Measurements from ENCODE around the gene VAMP4.
A peak's percentile ranks its signal among the peaks of the same experiment; 100 is the strongest.
"Not testable (repeated sequence)": the region's sequence is repeated elsewhere in the genome, so short reads cannot be mapped to it uniquely, and the experiment has no call there.

VAMP4 gene

GRCh38 chr1:171707583-171707982, 34.3 kb downstream of the VAMP4 start:
- FAIRE-seq (no peak), DNase-seq (ENCODE audit: insufficient read length, low spot score) (no peak)

- DNase-seq (ENCODE audit: insufficient read length, low spot score) (no peak), FAIRE-seq (no peak)
These were observed 39.3 kb downstream of the VAMP4 start for GRCh38 chr1:171702598-171702997.

- no peak for FAIRE-seq
- DNase-seq (ENCODE audit: insufficient read length, low spot score) = no peak
These were observed 42.3 kb downstream of the VAMP4 start for GRCh38 chr1:171699531-171699930.

DNA sequence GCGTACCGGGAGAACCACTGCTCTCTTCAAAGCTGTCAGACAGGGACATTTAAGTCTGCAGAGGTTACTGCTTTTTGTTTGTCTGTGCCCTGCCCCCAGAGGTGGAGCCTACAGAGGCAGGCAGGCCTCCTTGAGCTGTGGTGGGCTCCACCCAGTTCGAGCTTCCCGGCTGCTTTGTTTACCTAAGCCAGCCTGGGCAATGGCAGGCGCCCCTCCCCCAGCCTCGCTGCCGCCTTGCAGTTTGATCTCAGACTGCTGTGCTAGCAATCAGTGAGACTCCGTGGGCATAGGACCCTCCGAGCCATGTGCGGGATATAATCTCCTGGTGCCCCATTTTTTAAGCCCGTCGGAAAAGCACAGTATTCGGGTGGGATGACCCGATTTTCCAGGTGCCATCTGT, 46.1 kb downstream of the VAMP4 start:
- not testable (repeated sequence) for DNase-seq (ENCODE audit: insufficient read length, low spot score); FAIRE-seq

- not testable (repeated sequence) for DNase-seq (ENCODE audit: insufficient read length, low spot score); FAIRE-seq
These were observed 48.3 kb downstream of the VAMP4 start for GRCh38 chr1:171693541-171693940.

- FAIRE-seq = no peak
- no peak for DNase-seq (ENCODE audit: insufficient read length, low spot score)
These were observed 58.0 kb downstream of the VAMP4 start for GRCh38 chr1:171683870-171684269.

GRCh38 chr1:171680339-171680738, 61.5 kb downstream of the VAMP4 start:
- FAIRE-seq (no peak), DNase-seq (ENCODE audit: insufficient read length, low spot score) (no peak)

DNA sequence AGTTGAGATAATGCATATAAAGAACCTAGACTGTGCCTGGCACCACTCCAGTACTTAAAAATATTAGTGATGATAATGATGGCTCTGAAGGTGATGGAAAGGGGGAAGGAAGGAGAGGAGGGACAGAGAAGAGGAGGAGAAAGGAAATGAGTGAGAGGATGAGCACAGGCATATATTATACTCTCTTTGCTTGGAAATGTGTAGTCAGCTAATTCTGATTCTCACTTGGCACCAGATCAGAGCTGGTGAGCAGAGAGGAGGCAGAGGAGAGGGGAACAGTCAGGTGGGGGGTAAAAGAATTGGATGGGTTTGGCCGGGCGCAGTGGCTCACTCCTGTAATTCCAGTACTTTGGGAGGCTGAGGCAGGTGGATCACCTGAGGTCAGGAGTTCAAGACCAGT, 65.0 kb downstream of the VAMP4 start:
- FAIRE-seq = no peak

DNA sequence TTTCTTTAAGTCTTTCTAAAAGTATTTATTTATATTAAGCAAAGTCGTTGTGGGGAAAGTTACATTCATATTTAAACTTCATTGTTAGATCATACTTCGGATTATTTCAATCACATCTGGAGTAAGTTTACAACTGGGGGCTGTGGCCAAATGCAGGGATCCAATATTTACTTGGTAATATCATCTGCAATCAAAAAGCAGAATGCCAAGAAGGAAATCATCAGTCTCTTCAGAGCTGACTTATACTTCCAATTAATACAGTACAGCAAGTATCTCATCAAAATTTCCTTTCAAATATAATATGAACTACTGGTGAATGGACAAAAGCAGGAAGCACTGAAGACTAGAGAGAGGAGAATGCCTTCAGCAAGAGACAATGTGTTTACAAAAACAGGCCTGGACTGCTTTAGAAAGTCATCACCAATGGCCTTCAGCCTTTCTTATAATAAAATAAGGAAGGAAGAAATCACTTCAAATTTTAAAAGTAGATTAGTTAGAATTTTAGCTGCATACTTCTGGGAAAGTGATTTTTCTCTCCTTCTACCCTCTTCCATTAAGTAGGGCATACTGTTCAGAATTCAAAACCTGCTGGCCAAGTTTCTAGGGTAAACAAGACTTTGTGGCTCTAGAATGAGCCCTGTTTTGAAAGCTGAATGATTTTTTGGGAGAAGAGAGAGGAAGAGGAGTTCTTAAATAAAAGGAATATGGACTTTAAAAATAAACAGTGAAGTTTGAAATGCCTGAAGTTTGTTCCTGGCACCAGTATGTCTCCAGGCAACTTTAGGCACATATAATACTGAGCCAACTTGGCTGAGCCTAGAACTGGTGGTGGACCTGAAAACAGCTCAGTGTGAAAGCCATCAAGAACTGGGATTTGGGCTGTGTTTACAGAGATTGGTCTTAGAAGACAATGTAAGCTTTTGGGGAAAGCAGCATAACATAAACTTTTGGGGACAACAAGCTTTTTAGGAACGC, 67.1 kb downstream of the VAMP4 start:
- FAIRE-seq = no peak
- no peak for DNase-seq (ENCODE audit: insufficient read length, low spot score)

More for the DNA sequence above, 65.0 kb downstream of the VAMP4 start:
- no peak for DNase-seq (ENCODE audit: insufficient read length, low spot score)

DNA sequence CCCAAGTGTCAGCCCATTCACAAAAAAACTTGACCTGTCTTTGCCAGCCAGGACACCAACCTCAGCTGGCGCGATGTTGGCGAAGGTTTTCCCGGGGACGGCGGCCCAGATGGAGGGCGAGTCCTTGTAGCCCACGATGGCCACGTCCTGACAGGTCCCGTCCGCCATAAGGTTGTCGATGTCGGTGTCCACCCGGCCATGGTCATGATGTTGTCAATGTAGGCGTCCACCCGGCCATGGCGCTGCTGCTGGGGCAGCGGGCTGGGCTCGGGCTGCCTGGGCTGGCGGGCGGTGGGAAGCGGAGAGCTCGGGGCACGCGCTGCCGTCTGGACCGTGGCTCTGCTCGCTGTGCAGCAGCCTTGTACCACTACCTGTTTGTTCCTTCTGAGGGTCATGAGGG, 71.1 kb downstream of the VAMP4 start:
- FAIRE-seq (no peak), DNase-seq (ENCODE audit: insufficient read length, low spot score) (no peak)

- no peak for DNase-seq (ENCODE audit: insufficient read length, low spot score)
- no peak for FAIRE-seq
These were observed 73.5 kb downstream of the VAMP4 start for GRCh38 chr1:171668372-171668771.

DNA sequence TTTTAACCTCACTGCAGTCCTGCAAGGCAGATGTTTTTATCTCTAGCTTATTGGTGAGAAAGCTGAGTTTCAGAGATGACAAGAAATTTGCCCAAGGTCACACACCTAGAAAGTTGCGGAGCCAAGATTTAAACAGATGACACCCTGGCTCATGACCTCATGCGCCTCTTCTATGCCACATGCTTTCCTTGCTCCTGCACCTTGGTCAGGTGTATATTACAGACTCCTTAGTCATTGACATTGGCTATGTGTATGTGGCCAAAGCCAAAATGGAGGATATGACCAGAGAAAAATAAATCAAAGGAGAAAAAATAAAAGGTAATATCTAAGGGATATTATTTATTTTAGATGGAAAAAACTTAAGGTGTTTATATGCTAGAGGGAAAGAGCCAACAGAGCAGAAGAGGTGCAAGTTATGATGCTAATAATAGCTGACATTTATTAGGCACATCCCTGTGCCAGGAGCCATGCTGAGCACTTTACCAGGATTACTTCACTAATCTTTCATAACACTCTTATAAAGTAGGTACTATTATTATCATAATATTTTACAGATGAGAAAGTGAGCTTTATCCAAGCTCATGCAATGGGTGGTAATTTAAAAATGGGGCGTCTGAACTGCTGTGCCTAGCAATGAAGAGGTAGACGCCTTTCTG, 75.6 kb downstream of the VAMP4 start:
- FAIRE-seq = no peak

GRCh38 chr1:171664976-171665375, 76.9 kb downstream of the VAMP4 start:
- FAIRE-seq (no peak), DNase-seq (ENCODE audit: insufficient read length, low spot score) (no peak)

More for the DNA sequence above, 75.6 kb downstream of the VAMP4 start:
- no peak for DNase-seq (ENCODE audit: insufficient read length, low spot score)

- FAIRE-seq (no peak), DNase-seq (ENCODE audit: insufficient read length, low spot score) (no peak)
These were observed 77.8 kb downstream of the VAMP4 start for GRCh38 chr1:171663854-171664575.

- DNase-seq (ENCODE audit: insufficient read length, low spot score) (no peak), FAIRE-seq (no peak)
These were observed 78.6 kb downstream of the VAMP4 start for GRCh38 chr1:171663036-171663853.

DNA sequence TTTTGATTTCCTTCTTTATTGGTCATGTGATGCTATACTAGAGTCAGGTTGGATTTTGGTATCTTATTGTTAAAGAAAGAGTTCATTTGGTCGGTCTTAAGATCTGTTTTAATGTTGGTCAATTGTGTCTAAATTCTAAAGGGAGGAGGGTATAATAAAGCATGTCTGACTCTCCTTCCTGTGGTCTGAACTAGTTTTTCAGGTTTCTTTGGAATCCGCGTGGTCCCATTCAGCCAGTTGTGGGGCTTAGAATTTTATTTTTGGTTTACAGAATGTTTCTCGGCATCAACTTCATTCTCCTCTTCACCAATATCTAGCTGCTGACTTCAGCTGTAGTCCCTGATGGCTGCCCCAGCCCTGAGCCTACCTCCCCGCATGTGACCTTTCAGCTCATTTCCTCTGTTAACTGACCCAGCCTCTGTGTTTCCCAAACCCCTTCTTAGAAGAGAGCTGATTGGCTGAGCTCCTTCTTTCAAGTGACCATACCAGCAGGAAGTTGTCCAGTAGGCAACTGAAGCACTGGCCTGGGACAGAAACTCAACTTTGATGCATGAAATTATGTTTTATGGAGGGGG, 80.7 kb downstream of the VAMP4 start:
- FAIRE-seq (no peak), DNase-seq (ENCODE audit: insufficient read length, low spot score) (no peak)

GRCh38 chr1:171656206-171656605, 85.7 kb downstream of the VAMP4 start:
- not testable (repeated sequence) for DNase-seq (ENCODE audit: insufficient read length, low spot score); FAIRE-seq

DNA sequence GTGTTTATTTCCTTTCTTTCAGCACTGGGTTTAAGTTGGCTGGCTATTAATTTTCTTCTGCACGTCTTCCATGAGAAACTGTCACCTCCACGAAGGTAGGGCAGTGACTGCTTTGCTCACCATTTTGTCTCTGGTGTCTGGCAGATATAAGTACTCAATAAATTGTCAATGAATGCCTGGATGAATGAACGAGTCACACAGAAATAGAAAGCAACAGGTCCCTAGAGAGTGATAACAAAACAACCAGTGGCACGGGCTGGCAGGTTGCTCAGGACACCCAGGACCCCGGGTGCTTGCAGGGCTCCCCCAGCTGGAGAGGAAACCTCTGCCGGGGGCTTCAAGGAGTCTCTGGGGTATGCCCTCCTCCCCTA, 86.1 kb downstream of the VAMP4 start:
- peak; percentile 64 for FAIRE-seq

DNA sequence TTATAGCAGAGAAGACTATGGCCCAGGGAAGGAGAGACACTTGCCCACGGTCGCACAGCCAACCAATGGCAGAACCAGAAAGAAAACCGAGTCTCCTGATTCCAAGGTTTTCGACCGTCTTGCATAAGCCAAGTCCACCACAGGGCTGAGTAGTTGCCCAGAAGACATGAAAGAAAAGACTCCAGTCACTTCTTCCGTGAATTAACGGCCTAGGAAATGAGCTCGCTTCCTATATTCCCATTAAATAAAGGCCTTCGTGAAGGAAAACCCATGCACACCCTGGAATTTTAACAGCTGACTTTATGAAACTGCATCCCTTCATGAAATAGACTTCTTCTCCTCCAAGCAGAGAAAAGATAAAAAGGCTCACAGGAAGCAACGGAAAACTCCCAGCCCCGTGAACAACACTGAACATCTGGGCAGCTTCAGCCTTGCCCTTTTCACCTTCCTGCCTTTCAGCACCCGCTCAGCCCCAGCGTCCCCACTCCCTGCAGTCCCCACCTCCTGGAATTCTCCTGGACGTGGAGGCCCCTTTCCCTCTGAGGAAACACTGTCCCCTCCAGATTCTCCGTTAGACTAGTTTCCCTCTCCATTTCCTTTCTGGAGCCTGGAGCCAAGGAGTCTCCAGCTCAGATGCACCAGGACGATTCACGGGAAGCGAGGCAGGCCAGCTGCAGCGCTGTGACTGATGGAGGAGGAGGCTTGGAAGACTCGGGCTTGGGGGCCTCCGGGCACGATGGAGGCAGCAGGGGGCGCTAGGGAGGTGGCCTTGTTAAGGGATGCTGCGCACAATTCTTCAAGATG, 86.7 kb downstream of the VAMP4 start:
- FAIRE-seq (no peak), DNase-seq (ENCODE audit: insufficient read length, low spot score) (peak; percentile 33)

More for the DNA sequence above, 86.1 kb downstream of the VAMP4 start:
- no peak for DNase-seq (ENCODE audit: insufficient read length, low spot score)

Data from GM19239 (cell line).